ENCODE results near the gene FAM171A1.

DNA sequence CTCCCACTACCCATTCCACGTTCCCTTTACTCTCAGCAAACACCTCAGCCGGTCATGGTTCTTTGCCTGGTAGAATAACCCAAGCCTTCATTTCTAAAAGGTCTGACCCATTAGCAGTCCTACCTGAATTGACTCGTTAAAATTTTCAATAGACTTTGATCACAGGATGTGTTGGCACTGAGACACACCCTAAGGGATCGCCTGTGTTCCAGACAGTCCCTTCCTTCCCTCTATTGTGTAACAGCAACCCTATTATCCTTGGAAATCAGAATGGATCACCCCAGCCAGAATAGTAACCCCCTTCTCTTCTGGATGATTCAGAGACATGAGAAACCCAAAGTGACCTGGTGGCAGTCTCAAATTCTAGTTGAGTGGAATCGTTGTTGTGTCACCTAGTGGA, 20.4 kb upstream of the FAM171A1 start:
- TF ChIP-seq GATA3 (IDR thresholded peaks at IDR 0.05; ENCODE audit: low read depth, low read length) (no peak), GATA2 (IDR thresholded peaks at IDR 0.05; ENCODE audit: low read depth, low read length) (no peak)
